Loucy (cell line): Measurements from ENCODE around the gene NRG3.

ENCODE experiments used
- CTCF ChIP-seq: fragments of 200-600 bp; sonication (generic); conservative IDR thresholded peaks from 2 replicates; pipeline ENCODE4 v1.5.1; 2014; ENCODE audit warnings: mild to moderate bottlenecking, antibody characterized with exemption, low read length
- EZH2phosphoT487 ChIP-seq: fragments of 200-600 bp; IDR thresholded peaks from 2 replicates; pipeline ENCODE4 v1.6.1; 2018; ENCODE audit warnings: antibody characterized with exemption, mild to moderate bottlenecking, moderate library complexity, borderline replicate concordance

- TF ChIP-seq CTCF, result no peak
- no peak for TF ChIP-seq EZH2phosphoT487
Measured at GRCh38 chr10:82575318-82575717, 700.3 kb downstream of the NRG3 start.
